ENCODE results near the gene CCDC28B. TPM values are rescaled to one million over a fixed set of nuclear protein-coding genes. Genes with fewer than 3 reads are reported as not detected.
A peak's percentile ranks its signal among the peaks of the same experiment; 100 is the strongest.

CCDC28B gene
- polyA plus RNA-seq, 3 donors = 2.5 to 5.6 (median 3.7) TPM

GRCh38 chr1:32223683-32224082 is 23.3 kb downstream of the CCDC28B start:
- peaks cover 39 to 64% of the 10 kb centered on the region in 2 donors for H3K36me3 Mint-ChIP-seq
- peaks cover 18 to 28% of the 10 kb centered on the region in 2 donors for H3K4me1 ChIP-seq (ENCODE audit: control insufficient read depth in 1 of 2, insufficient read depth in 2 of 2, low read length in 2 of 2)
- peak overlapping the region in 5 of 7 donors; percentile 83 to 99 (median 98) for H3K27ac Mint-ChIP-seq
- intact Hi-C loops (cut with micrococcal nuclease) = loop anchor here in 1 of 2 donors (10.0 kb wide), 1 partner anchor 171 kb away; the partner anchor contains the start of gene BSDC1
- 100% methylated on average over 1 of the region's 3 CpGs for WGBS (ENCODE audit: insufficient coverage)
- H3K36me3 ChIP-seq (replicated peaks in 1 of 2; ENCODE audit: control insufficient read depth in 1 of 2, insufficient read depth in 2 of 2, low read length in 2 of 2) = peaks cover 32 to 57% of the 10 kb centered on the region in 2 donors
- peak overlapping the region in 1 of 2 donors; percentile 97 for H3K4me3 Mint-ChIP-seq
- no peaks in the 10 kb centered on the region for H3K27me3 ChIP-seq (ENCODE audit: control insufficient read depth in 2 of 2, insufficient read depth in 2 of 2, low read length in 2 of 2)
- peak overlapping the region in 1 of 2 donors; percentile 15 for H3K27ac ChIP-seq (ENCODE audit: low read depth in 1 of 2, low read length in 2 of 2)
- peaks cover 28% of the 10 kb centered on the region for H3K4me1 Mint-ChIP-seq
- H3K27me3 Mint-ChIP-seq (ENCODE audit: low read depth in 3 of 3) = peaks cover 2% of the 10 kb centered on the region in 3 donors
- H3K79me2 ChIP-seq (ENCODE audit: insufficient read depth, low read length) = peaks cover 31% of the 10 kb centered on the region
- no peak overlapping the region for H3K4me2 ChIP-seq (replicated peaks; ENCODE audit: extremely low read depth, low read length, poor library complexity, severe bottlenecking)
- no peak overlapping the region for H2AFZ ChIP-seq (ENCODE audit: insufficient read depth, low read depth, low read length, poor library complexity, severe bottlenecking)
- H3K9me3 ChIP-seq (replicated peaks in 1 of 2; ENCODE audit: control insufficient read depth in 1 of 2, insufficient read depth in 1 of 2, low read length in 2 of 2) = no peaks in the 10 kb centered on the region
- DNase-seq = no peak
- H4K20me1 ChIP-seq (ENCODE audit: insufficient read depth, low read length) = no peaks in the 10 kb centered on the region
- H3K4me3 ChIP-seq (replicated peaks in 1 of 3; ENCODE audit: low read depth in 2 of 3, low read length in 3 of 3) = no peak overlapping the region
- no peak overlapping the region for H3K9ac ChIP-seq (ENCODE audit: insufficient read depth, low read length, poor library complexity, severe bottlenecking)
- TF ChIP-seq, protein P1, sequence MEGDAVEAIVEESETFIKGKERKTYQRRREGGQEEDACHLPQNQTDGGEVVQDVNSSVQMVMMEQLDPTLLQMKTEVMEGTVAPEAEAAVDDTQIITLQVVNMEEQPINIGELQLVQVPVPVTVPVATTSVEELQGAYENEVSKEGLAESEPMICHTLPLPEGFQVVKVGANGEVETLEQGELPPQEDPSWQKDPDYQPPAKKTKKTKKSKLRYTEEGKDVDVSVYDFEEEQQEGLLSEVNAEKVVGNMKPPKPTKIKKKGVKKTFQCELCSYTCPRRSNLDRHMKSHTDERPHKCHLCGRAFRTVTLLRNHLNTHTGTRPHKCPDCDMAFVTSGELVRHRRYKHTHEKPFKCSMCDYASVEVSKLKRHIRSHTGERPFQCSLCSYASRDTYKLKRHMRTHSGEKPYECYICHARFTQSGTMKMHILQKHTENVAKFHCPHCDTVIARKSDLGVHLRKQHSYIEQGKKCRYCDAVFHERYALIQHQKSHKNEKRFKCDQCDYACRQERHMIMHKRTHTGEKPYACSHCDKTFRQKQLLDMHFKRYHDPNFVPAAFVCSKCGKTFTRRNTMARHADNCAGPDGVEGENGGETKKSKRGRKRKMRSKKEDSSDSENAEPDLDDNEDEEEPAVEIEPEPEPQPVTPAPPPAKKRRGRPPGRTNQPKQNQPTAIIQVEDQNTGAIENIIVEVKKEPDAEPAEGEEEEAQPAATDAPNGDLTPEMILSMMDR (IDR thresholded peaks at IDR 0.05) = no peak
- H3K9me3 Mint-ChIP-seq = no peaks in the 10 kb centered on the region

- no peak overlapping the region for H3K4me3 ChIP-seq (replicated peaks in 1 of 3; ENCODE audit: low read depth in 2 of 3, low read length in 3 of 3)
- H2AFZ ChIP-seq (ENCODE audit: insufficient read depth, low read depth, low read length, poor library complexity, severe bottlenecking) = no peak overlapping the region
- Mint-ChIP-seq H3K4me3 (no peak overlapping the region), H3K36me3 (peaks cover 43 to 64% of the 10 kb centered on the region in 2 donors), H3K27me3 (ENCODE audit: low read depth in 3 of 3) (peaks cover 2% of the 10 kb centered on the region in 3 donors), H3K27ac (peak overlapping the region in 5 of 7 donors; percentile 17 to 99 (median 77)), H3K4me1 (peaks cover 28% of the 10 kb centered on the region), H3K9me3 (no peaks in the 10 kb centered on the region)
- no peaks in the 10 kb centered on the region for H4K20me1 ChIP-seq (ENCODE audit: insufficient read depth, low read length)
- no peaks in the 10 kb centered on the region for H3K9me3 ChIP-seq (replicated peaks in 1 of 2; ENCODE audit: control insufficient read depth in 1 of 2, insufficient read depth in 1 of 2, low read length in 2 of 2)
- H3K36me3 ChIP-seq (replicated peaks in 1 of 2; ENCODE audit: control insufficient read depth in 1 of 2, insufficient read depth in 2 of 2, low read length in 2 of 2) = peaks cover 38 to 59% of the 10 kb centered on the region in 2 donors
- H3K4me1 ChIP-seq (ENCODE audit: control insufficient read depth in 1 of 2, insufficient read depth in 2 of 2, low read length in 2 of 2) = peaks cover 18 to 28% of the 10 kb centered on the region in 2 donors
- TF ChIP-seq, protein P1 (IDR thresholded peaks at IDR 0.05) = no peak
- no CpG with 5 or more reads among the region's 4 CpGs for WGBS (ENCODE audit: insufficient coverage)
- peak overlapping the region in 1 of 2 donors; percentile 15 for H3K27ac ChIP-seq (ENCODE audit: low read depth in 1 of 2, low read length in 2 of 2)
- intact Hi-C loops (cut with micrococcal nuclease) = loop anchor here in 1 of 2 donors (10.0 kb wide), 1 partner anchor 171 kb away; the partner anchor contains the start of gene BSDC1
- H3K27me3 ChIP-seq (ENCODE audit: control insufficient read depth in 2 of 2, insufficient read depth in 2 of 2, low read length in 2 of 2) = no peaks in the 10 kb centered on the region
- DNase-seq = no peak
- peaks cover 31% of the 10 kb centered on the region for H3K79me2 ChIP-seq (ENCODE audit: insufficient read depth, low read length)
- no peak overlapping the region for H3K9ac ChIP-seq (ENCODE audit: insufficient read depth, low read length, poor library complexity, severe bottlenecking)
- no peak overlapping the region for H3K4me2 ChIP-seq (replicated peaks; ENCODE audit: extremely low read depth, low read length, poor library complexity, severe bottlenecking)
Measured at GRCh38 chr1:32224285-32224684, 23.9 kb downstream of the CCDC28B start.
